Measurements from ENCODE around the gene NME2. TPM values are rescaled to one million over a fixed set of nuclear protein-coding genes. Genes with fewer than 3 reads are reported as not detected.
A peak's percentile ranks its signal among the peaks of the same experiment; 100 is the strongest.

The NME2 gene
- total RNA-seq, 2 experiments from 2014 or later = 790 to 814 TPM

- ChIA-PET CTCF (no interaction called here), POLR2A (no interaction called here)
- H3K4me1 Mint-ChIP-seq (ENCODE audit: low read depth) = no peaks in the 10 kb centered on the region
- DNase-seq = no peak
- peaks cover 15% of the 10 kb centered on the region for H3K36me3 Mint-ChIP-seq
- no peaks in the 10 kb centered on the region for H3K9me3 Mint-ChIP-seq
- H3K27me3 Mint-ChIP-seq = no peaks in the 10 kb centered on the region
- H3K27ac Mint-ChIP-seq = no peak overlapping the region
- intact Hi-C loops (cut with micrococcal nuclease) = no loop called here
- no peak overlapping the region for H3K4me3 Mint-ChIP-seq
Observed at GRCh38 chr17:51184124-51184523, 17.9 kb downstream of the NME2 start.

- no peaks in the 10 kb centered on the region for H3K27me3 Mint-ChIP-seq
- DNase-seq = no peak
- intact Hi-C loops (cut with micrococcal nuclease) = no loop called here
- no peak overlapping the region for H3K27ac Mint-ChIP-seq
- H3K36me3 Mint-ChIP-seq = peaks cover 22% of the 10 kb centered on the region
- no peak overlapping the region for H3K4me3 Mint-ChIP-seq
- H3K9me3 Mint-ChIP-seq = no peaks in the 10 kb centered on the region
- no peaks in the 10 kb centered on the region for H3K4me1 Mint-ChIP-seq (ENCODE audit: low read depth)
- POLR2A ChIA-PET = no interaction called here
- CTCF ChIA-PET = interaction anchor here (1.6 kb wide), 1 partner anchor 13 kb away, joined by 3 read pairs; no protein-coding TSS in a partner anchor
Observed at GRCh38 chr17:51185763-51186332, 19.6 kb downstream of the NME2 start.

- no peak overlapping the region for H3K27ac Mint-ChIP-seq
- ChIA-PET CTCF (no interaction called here), POLR2A (no interaction called here)
- no peaks in the 10 kb centered on the region for H3K27me3 Mint-ChIP-seq
- H3K4me3 Mint-ChIP-seq = no peak overlapping the region
- no peaks in the 10 kb centered on the region for H3K4me1 Mint-ChIP-seq (ENCODE audit: low read depth)
- H3K9me3 Mint-ChIP-seq = no peaks in the 10 kb centered on the region
- peaks cover 33% of the 10 kb centered on the region for H3K36me3 Mint-ChIP-seq
- DNase-seq = no peak
- intact Hi-C loops (cut with micrococcal nuclease) = no loop called here
Observed at GRCh38 chr17:51188271-51188833, 22.1 kb downstream of the NME2 start.

GRCh38 chr17:51189162-51189561, 23.0 kb downstream of the NME2 start:
- intact Hi-C loops (cut with micrococcal nuclease) = no loop called here
- DNase-seq = no peak
- Mint-ChIP-seq H3K9me3 (no peaks in the 10 kb centered on the region), H3K27me3 (no peaks in the 10 kb centered on the region), H3K4me1 (ENCODE audit: low read depth) (no peaks in the 10 kb centered on the region), H3K27ac (no peak overlapping the region), H3K4me3 (no peak overlapping the region), H3K36me3 (peaks cover 31% of the 10 kb centered on the region)
- ChIA-PET POLR2A (no interaction called here), CTCF (no interaction called here)

- Mint-ChIP-seq H3K27me3 (no peaks in the 10 kb centered on the region), H3K27ac (peak overlapping the region; percentile 14), H3K4me3 (no peak overlapping the region), H3K36me3 (peaks cover 27% of the 10 kb centered on the region), H3K9me3 (no peaks in the 10 kb centered on the region), H3K4me1 (ENCODE audit: low read depth) (no peaks in the 10 kb centered on the region)
- ChIA-PET POLR2A (no interaction called here), CTCF (no interaction called here)
- intact Hi-C loops (cut with micrococcal nuclease) = no loop called here
- DNase-seq = no peak
Observed at GRCh38 chr17:51189628-51190027, 23.4 kb downstream of the NME2 start.

GRCh38 chr17:51191895-51192294, 25.7 kb downstream of the NME2 start:
- intact Hi-C loops (cut with micrococcal nuclease) = no loop called here

GRCh38 chr17:51197754-51198153, 31.5 kb downstream of the NME2 start:
- H3K4me3 Mint-ChIP-seq = no peak overlapping the region
- H3K4me1 Mint-ChIP-seq (ENCODE audit: low read depth) = peaks cover 5% of the 10 kb centered on the region
- H3K36me3 Mint-ChIP-seq = peaks cover 17% of the 10 kb centered on the region
- H3K27me3 Mint-ChIP-seq = no peaks in the 10 kb centered on the region
- H3K27ac Mint-ChIP-seq = no peak overlapping the region
- no peak for DNase-seq
- ChIA-PET CTCF (no interaction called here), POLR2A (no interaction called here)
- no peaks in the 10 kb centered on the region for H3K9me3 Mint-ChIP-seq
- intact Hi-C loops (cut with micrococcal nuclease) = no loop called here

More at GRCh38 chr17:51191895-51192294, 25.7 kb downstream of the NME2 start:
- no peaks in the 10 kb centered on the region for H3K9me3 Mint-ChIP-seq
- no peaks in the 10 kb centered on the region for H3K27me3 Mint-ChIP-seq
- no peaks in the 10 kb centered on the region for H3K4me1 Mint-ChIP-seq (ENCODE audit: low read depth)
- no peak overlapping the region for H3K4me3 Mint-ChIP-seq
- CTCF ChIA-PET = no interaction called here
- H3K36me3 Mint-ChIP-seq = peaks cover 22% of the 10 kb centered on the region
- POLR2A ChIA-PET = no interaction called here
- no peak for DNase-seq
- H3K27ac Mint-ChIP-seq = no peak overlapping the region

GRCh38 chr17:51200295-51200694, 34.1 kb downstream of the NME2 start:
- H3K27ac Mint-ChIP-seq = no peak overlapping the region
- no peaks in the 10 kb centered on the region for H3K27me3 Mint-ChIP-seq
- no peak overlapping the region for H3K4me3 Mint-ChIP-seq

GRCh38 chr17:51200846-51201245, 34.6 kb downstream of the NME2 start:
- Mint-ChIP-seq H3K4me1 (ENCODE audit: low read depth) (peaks cover 5% of the 10 kb centered on the region), H3K27me3 (no peaks in the 10 kb centered on the region), H3K9me3 (no peaks in the 10 kb centered on the region), H3K36me3 (peaks cover 14% of the 10 kb centered on the region), H3K4me3 (no peak overlapping the region), H3K27ac (no peak overlapping the region)
- ChIA-PET POLR2A (no interaction called here), CTCF (no interaction called here)
- no peak for DNase-seq
- intact Hi-C loops (cut with micrococcal nuclease) = no loop called here

More at GRCh38 chr17:51200295-51200694, 34.1 kb downstream of the NME2 start:
- ChIA-PET CTCF (no interaction called here), POLR2A (no interaction called here)
- Mint-ChIP-seq H3K4me1 (ENCODE audit: low read depth) (peaks cover 5% of the 10 kb centered on the region), H3K36me3 (peaks cover 14% of the 10 kb centered on the region), H3K9me3 (no peaks in the 10 kb centered on the region)
- DNase-seq = peak; percentile 12
- intact Hi-C loops (cut with micrococcal nuclease) = no loop called here

GRCh38 chr17:51203838-51204237, 37.6 kb downstream of the NME2 start:
- Mint-ChIP-seq H3K4me1 (ENCODE audit: low read depth) (peaks cover 5% of the 10 kb centered on the region), H3K4me3 (no peak overlapping the region), H3K27ac (no peak overlapping the region), H3K9me3 (no peaks in the 10 kb centered on the region), H3K27me3 (no peaks in the 10 kb centered on the region), H3K36me3 (peaks cover 10% of the 10 kb centered on the region)
- DNase-seq = no peak
- ChIA-PET CTCF (no interaction called here), POLR2A (no interaction called here)
- intact Hi-C loops (cut with micrococcal nuclease) = no loop called here

- DNase-seq = no peak
- no peaks in the 10 kb centered on the region for H3K9me3 Mint-ChIP-seq
- ChIA-PET POLR2A (interaction anchor here (0.5 kb wide), 1 partner anchor 62 kb away, joined by 6 read pairs; the partner anchor contains the start of gene NME1), CTCF (no interaction called here)
- H3K27ac Mint-ChIP-seq = no peak overlapping the region
- H3K27me3 Mint-ChIP-seq = no peaks in the 10 kb centered on the region
- intact Hi-C loops (cut with micrococcal nuclease) = no loop called here
- no peaks in the 10 kb centered on the region for H3K4me1 Mint-ChIP-seq (ENCODE audit: low read depth)
- H3K36me3 Mint-ChIP-seq = peaks cover 15% of the 10 kb centered on the region
- no peak overlapping the region for H3K4me3 Mint-ChIP-seq
Observed at GRCh38 chr17:51214920-51215319, 48.7 kb downstream of the NME2 start.

- Mint-ChIP-seq H3K9me3 (no peaks in the 10 kb centered on the region), H3K36me3 (peaks cover 18% of the 10 kb centered on the region)
- DNase-seq = no peak
Observed at GRCh38 chr17:51217946-51218345, 51.7 kb downstream of the NME2 start.

GRCh38 chr17:51221322-51221721, 55.1 kb downstream of the NME2 start:
- no peaks in the 10 kb centered on the region for H3K9me3 Mint-ChIP-seq
- H3K27ac Mint-ChIP-seq = no peak overlapping the region
- no peaks in the 10 kb centered on the region for H3K27me3 Mint-ChIP-seq
- no peak overlapping the region for H3K4me3 Mint-ChIP-seq
- CTCF ChIA-PET = no interaction called here
- intact Hi-C loops (cut with micrococcal nuclease) = no loop called here
- peaks cover 7% of the 10 kb centered on the region for H3K4me1 Mint-ChIP-seq (ENCODE audit: low read depth)
- POLR2A ChIA-PET = interaction anchor here (0.5 kb wide), 1 partner anchor 10 kb away, joined by 3 read pairs; no protein-coding TSS in a partner anchor
- peaks cover 21% of the 10 kb centered on the region for H3K36me3 Mint-ChIP-seq
- DNase-seq = no peak

More at GRCh38 chr17:51217946-51218345, 51.7 kb downstream of the NME2 start:
- CTCF ChIA-PET = interaction anchor here (1.4 kb wide), 1 partner anchor 217 kb away, joined by 4 read pairs; no protein-coding TSS in a partner anchor
- H3K27ac Mint-ChIP-seq = no peak overlapping the region
- H3K27me3 Mint-ChIP-seq = no peaks in the 10 kb centered on the region
- intact Hi-C loops (cut with micrococcal nuclease) = no loop called here
- H3K4me3 Mint-ChIP-seq = no peak overlapping the region
- POLR2A ChIA-PET = no interaction called here
- H3K4me1 Mint-ChIP-seq (ENCODE audit: low read depth) = no peaks in the 10 kb centered on the region
